Measurements from ENCODE around the gene S100B. TPM values are rescaled to one million over a fixed set of nuclear protein-coding genes. Genes with fewer than 3 reads are reported as not detected.

S100B gene
- total and polyA plus RNA-seq, 8 donors = 1.4 to 3.5 (median 2.0) TPM

DNA sequence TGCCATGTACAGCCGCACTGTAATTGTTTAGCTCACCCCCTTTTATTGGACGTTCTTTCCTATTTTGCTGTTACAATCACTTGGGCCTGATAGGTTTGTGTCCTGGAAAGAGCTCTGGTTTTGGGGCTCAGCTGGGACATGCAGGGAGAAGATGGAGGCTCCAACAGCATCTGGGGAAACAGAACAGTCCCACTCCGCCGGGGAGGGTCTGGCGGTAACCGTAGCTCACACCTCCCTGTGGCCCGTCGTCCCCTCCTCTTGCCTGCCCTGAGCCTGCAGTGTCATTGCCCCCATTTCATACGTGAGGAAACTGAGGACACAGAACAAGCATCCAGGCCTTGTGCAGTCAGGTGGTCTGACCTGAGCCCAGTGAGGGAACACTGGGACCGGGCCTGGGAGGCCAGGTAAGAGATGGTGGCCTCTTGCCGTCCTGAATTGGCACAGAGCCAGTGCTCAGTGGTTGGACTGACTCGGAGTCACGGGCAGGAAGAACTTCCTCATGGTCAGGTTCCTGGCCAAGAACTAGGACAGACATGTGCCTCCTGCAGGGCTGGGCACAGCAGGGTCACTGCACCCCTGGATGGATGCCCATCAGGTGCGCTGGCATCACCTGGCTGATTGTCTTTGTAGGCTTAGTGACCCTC is 41.8 kb downstream of the S100B start:
- TF ChIP-seq, protein P1, sequence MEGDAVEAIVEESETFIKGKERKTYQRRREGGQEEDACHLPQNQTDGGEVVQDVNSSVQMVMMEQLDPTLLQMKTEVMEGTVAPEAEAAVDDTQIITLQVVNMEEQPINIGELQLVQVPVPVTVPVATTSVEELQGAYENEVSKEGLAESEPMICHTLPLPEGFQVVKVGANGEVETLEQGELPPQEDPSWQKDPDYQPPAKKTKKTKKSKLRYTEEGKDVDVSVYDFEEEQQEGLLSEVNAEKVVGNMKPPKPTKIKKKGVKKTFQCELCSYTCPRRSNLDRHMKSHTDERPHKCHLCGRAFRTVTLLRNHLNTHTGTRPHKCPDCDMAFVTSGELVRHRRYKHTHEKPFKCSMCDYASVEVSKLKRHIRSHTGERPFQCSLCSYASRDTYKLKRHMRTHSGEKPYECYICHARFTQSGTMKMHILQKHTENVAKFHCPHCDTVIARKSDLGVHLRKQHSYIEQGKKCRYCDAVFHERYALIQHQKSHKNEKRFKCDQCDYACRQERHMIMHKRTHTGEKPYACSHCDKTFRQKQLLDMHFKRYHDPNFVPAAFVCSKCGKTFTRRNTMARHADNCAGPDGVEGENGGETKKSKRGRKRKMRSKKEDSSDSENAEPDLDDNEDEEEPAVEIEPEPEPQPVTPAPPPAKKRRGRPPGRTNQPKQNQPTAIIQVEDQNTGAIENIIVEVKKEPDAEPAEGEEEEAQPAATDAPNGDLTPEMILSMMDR (IDR thresholded peaks at IDR 0.05) = no peak
- ATAC-seq (no peak), DNase-seq (peak in 1 of 4 donors; percentile 24)
- H3K4me3 ChIP-seq = no peak overlapping the region
- H3K27ac ChIP-seq = no peak overlapping the region
- intact Hi-C loops (cut with DNase I) = no loop called here
- H3K27me3 ChIP-seq = no peaks in the 10 kb centered on the region
- H3K4me1 ChIP-seq = no peaks in the 10 kb centered on the region
- H3K9me3 ChIP-seq = no peaks in the 10 kb centered on the region
- H3K36me3 ChIP-seq = peaks cover 0 to 99% of the 10 kb centered on the region in 2 donors

DNA sequence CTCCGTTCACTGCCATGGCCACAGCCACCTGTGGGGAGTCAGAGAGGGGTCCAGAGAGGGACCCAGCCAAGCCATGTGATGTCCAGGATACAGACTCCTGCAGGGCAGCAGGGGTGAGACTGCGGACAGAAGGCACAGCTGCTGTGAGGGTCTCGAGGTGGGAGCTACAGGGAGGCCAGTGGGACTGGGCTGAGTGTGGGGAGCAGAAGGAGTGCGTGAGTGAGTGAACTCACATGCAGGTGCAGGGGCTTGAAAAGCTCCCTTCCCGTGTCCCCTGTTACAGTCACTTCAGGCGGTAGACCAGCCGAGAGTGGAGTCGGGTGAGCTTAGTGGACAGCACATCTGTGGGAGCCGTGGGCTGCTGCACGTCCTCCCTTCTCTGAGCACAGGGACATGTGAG is 42.4 kb downstream of the S100B start:
- intact Hi-C loops (cut with DNase I) = no loop called here
- no peak for ATAC-seq
- DNase-seq = no peak
- H3K9me3 ChIP-seq = no peaks in the 10 kb centered on the region
- no peak overlapping the region for H3K4me3 ChIP-seq
- TF ChIP-seq, protein P1 (IDR thresholded peaks at IDR 0.05) = no peak
- H3K27ac ChIP-seq = no peak overlapping the region
- H3K4me1 ChIP-seq = no peaks in the 10 kb centered on the region
- no peaks in the 10 kb centered on the region for H3K27me3 ChIP-seq
- H3K36me3 ChIP-seq = peaks cover 0 to 99% of the 10 kb centered on the region in 2 donors

DNA sequence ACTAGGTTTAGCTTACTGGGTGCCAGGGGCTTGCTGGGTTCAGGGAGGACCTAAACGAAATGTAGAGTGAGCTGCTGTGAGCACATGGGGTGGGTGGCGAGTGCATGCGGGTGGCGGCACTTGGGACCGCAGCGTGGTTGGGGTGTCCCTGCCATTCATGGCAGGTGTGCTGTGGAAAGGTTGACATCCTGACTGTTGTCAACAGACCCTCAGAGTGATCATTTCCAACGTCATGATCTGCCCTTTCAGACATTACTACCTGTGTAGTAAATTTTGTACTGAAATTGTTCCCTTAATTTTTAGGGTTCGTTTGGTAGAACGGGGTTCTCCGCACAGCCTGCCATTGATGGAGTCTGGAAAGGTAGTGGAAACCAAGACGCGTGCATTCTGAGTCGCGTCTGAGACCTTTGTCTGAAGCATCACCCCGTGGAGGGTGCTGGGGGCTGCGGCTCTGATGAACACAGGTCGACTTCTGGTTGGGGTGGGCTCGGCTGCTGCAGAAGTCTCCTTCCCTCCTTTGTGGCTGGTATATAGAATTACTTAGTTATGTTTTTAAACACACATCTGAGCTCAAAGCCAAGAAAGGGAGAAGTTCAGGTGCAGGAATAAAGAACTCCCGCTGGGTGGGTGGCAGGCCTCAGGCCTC is 43.3 kb downstream of the S100B start:
- no peaks in the 10 kb centered on the region for H3K4me1 ChIP-seq
- H3K27me3 ChIP-seq = no peaks in the 10 kb centered on the region
- ATAC-seq (no peak), DNase-seq (no peak)
- H3K4me3 ChIP-seq = no peak overlapping the region
- H3K27ac ChIP-seq = no peak overlapping the region
- no peaks in the 10 kb centered on the region for H3K9me3 ChIP-seq
- H3K36me3 ChIP-seq = peaks cover 0 to 99% of the 10 kb centered on the region in 2 donors
- TF ChIP-seq, protein P1 (IDR thresholded peaks at IDR 0.05) = no peak
- intact Hi-C loops (cut with DNase I) = no loop called here

DNA sequence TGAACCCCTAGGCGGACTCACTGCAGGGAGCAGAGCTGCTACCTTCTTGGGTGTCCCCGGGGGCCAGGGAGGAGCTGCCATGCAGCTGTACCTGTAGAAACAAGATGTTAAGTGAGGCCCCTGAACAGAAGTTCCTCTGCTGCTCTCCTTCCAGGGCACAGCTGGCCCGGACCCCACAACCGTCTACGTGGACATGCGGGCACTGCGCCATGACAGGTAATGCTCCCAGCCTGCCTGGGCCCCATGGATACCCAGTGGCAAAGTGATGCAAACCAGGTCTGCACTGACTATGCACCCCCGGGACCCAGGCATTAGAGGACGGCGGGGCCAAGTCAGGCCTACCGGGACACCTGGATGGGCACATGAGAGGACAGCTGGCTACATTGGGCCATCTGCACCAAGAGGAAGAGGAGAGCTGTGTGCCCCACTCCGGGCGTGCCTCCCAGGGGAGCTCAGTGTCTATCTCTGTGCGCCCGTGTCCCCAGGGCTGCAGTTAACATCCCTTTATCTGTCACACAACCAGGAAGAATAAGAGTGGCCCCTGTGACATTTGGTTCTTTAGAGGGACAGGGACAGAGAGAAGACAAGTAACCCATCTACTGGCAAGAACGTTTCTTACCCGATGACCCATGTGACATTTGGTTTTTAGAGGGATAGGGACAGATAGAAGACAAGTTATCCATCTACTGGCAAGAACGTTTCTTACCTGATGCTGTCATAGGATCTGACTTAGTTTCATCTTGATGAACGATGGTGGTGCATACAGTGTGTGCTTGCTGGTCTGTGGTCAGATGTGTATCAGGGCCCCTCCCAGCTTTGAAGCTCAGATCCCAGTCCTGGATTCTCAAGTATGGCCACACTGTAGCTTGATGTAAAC is 44.1 kb downstream of the S100B start:
- intact Hi-C loops (cut with DNase I) = no loop called here
- ATAC-seq (no peak), DNase-seq (no peak)

More for the DNA sequence above, 44.1 kb downstream of the S100B start:
- H3K36me3 ChIP-seq = peaks cover 0 to 99% of the 10 kb centered on the region in 2 donors
- H3K27ac ChIP-seq = no peak overlapping the region
- TF ChIP-seq, protein P1 (IDR thresholded peaks at IDR 0.05) = no peak
- no peaks in the 10 kb centered on the region for H3K4me1 ChIP-seq
- H3K4me3 ChIP-seq = no peak overlapping the region
- H3K9me3 ChIP-seq = no peaks in the 10 kb centered on the region
- H3K27me3 ChIP-seq = no peaks in the 10 kb centered on the region

Data from left lung (tissue), 10 donors.